H1 (cell line): ENCODE data around the gene GLP1R.

Experiments used
- POLR2A ChIP-seq, 2 experiments: IDR thresholded peaks; 1 replicate in 1 of 2; 2 replicates in 1 of 2; pipeline ENCODE4 v1.6.1; 2011; ENCODE audit warnings: low read depth in 2 of 2, low read length in 2 of 2, mild to moderate bottlenecking in 2 of 2; ENCODE audit errors: control extremely low read depth in 1 of 2
- SIN3A ChIP-seq, 2 experiments: IDR thresholded peaks in 1 of 2; conservative IDR thresholded peaks in 1 of 2; 2 replicates each; pipeline ENCODE4 v1.6.1; 2011 to 2012; ENCODE audit warnings: low read length in 2 of 2, improper control_type of control experiment in 1 of 2, low read depth in 1 of 2, mild to moderate bottlenecking in 1 of 2
- SIX5 ChIP-seq: IDR thresholded peaks from 2 replicates; pipeline ENCODE4 v1.6.1; 2011; ENCODE audit warnings: mild to moderate bottlenecking, low read depth, low read length
- ZNF274 ChIP-seq: IDR thresholded peaks from 2 replicates; pipeline ENCODE4 v1.7.0; 2012; ENCODE audit warnings: low read length, borderline replicate concordance; ENCODE audit errors: extremely low read depth
- TF ChIP-seq, protein P1 (sequence below), 3 experiments: IDR thresholded peaks; 1 replicate in 2 of 3; 2 replicates in 1 of 3; pipeline versions ENCODE4 v1.5.1 to v1.6.1; 2011; ENCODE audit warnings: low read length in 3 of 3, mild to moderate bottlenecking in 3 of 3, inconsistent platforms in 2 of 3, low read depth in 1 of 3, moderate library complexity in 1 of 3; ENCODE audit not compliant: insufficient read depth in 1 of 3; ENCODE audit errors: control extremely low read depth in 1 of 3

DNA sequence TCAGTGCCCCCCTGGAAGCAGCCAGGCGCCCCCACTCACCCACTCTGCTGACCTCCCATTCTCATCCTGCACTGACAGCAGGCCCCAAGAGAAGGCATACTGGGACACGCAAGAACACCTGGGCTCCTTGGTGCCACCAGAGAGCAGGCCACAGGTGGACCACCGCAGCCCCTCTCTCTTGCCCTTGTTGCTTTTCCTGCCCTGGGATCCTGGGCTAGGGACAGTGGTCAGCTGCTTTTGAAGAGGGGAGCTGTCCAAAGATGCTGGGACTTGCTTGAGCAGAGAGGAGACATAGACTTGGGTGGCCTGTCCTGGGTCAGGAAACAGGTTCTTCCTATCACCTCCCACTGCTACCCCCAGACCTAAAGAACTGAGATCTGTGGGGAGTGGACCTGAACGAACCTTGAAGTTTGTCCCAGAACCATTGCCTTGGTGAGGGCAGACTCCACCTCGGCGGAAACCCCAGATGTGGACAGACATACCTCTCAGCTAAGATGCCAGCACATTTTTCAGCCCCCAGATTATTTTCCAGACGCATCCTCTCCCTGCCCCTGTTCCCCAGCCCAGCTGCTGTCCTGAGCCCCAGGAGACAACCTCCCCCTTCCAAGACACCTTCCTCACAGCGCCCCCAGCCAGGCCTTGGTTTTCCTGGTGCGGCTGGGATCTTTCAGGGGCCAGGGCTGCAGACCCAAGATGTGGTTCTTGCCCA, 1.1 kb downstream of the GLP1R start:
- TF ChIP-seq POLR2A (IDR thresholded peaks at IDR 0.05; ENCODE audit: control extremely low read depth in 1 of 2, low read depth in 2 of 2, low read length in 2 of 2), result no peak
- no peak for TF ChIP-seq SIN3A (conservative IDR thresholded peaks at IDR 0.05 in 1 of 2, IDR thresholded peaks at IDR 0.05 in 1 of 2; ENCODE audit: low read depth in 1 of 2, low read length in 2 of 2)
- TF ChIP-seq, protein P1, sequence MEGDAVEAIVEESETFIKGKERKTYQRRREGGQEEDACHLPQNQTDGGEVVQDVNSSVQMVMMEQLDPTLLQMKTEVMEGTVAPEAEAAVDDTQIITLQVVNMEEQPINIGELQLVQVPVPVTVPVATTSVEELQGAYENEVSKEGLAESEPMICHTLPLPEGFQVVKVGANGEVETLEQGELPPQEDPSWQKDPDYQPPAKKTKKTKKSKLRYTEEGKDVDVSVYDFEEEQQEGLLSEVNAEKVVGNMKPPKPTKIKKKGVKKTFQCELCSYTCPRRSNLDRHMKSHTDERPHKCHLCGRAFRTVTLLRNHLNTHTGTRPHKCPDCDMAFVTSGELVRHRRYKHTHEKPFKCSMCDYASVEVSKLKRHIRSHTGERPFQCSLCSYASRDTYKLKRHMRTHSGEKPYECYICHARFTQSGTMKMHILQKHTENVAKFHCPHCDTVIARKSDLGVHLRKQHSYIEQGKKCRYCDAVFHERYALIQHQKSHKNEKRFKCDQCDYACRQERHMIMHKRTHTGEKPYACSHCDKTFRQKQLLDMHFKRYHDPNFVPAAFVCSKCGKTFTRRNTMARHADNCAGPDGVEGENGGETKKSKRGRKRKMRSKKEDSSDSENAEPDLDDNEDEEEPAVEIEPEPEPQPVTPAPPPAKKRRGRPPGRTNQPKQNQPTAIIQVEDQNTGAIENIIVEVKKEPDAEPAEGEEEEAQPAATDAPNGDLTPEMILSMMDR (IDR thresholded peaks at IDR 0.05; ENCODE audit: control extremely low read depth in 1 of 3, insufficient read depth in 1 of 3, low read depth in 1 of 3, low read length in 3 of 3), result peak in 1 of 3 experiments; percentile 16; a peak in 1 of 4 replicates
- no peak for TF ChIP-seq SIX5
- TF ChIP-seq ZNF274, result no peak
